ENCODE data around the gene BCAS1.

BCAS1 gene

DNA sequence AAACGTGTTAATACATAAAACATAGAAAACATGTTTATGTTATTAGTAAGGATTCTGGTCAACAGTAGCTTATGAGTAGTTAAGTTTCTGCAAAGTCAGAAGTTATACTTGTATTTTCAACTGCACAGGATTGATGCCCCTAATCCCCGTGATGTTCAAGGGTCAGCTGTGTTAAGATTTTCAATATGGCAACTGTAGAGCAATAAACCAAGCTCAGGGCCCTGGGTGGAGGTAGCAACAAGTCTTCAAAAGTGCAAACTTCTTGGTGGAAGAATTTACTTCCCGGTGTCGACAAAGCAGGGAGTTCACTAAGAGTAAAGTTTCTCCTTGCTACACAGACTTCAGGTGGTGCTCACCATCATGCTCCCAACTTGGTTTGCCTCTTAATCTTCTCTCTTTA is 4.1 kb upstream of the BCAS1 start:
- DNase-seq, result no peak

DNA sequence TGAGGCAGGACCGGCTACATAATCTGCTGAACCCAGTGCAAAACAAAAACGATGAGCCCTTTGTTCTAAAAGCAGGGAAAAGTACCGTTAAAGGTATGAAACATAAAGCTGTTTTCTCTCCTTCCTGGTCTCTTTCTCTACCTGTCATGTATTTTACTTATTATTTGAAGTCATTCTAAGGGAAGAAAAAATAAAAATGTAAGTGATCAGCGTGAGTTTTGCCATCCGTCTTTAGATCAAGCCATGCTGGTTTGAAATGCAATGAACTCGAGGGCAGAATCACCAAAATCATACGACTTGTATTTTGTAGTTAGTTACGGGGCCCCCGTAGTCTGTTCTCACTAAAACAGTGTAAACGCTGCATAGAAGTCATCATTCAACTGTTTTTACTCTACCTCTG is 2.9 kb upstream of the BCAS1 start:
- DNase-seq, result no peak

DNA sequence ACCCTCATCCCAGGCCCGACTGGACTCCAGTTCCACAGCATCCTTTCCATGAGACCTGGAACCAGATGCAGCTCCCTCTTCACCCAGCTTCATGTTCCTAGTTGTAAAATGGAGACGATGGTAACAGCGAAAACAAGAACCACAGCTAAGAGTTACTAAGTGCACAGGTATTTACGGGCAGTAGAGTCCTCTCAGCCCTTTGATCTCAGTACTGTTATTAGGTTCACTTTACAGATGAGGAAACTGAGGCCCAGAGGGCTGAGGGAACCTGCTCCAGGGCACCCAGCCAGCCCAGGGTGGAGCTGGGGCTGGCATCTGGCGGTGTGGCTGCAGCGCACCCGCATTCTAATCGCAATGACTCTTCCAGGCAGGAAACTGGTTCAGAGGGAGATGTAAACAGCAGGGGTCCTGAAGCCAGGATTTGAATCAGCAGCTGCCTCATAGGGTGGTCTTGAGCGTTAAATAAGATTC is 858 bp downstream of the BCAS1 start:
- DNase-seq, result no peak

DNA sequence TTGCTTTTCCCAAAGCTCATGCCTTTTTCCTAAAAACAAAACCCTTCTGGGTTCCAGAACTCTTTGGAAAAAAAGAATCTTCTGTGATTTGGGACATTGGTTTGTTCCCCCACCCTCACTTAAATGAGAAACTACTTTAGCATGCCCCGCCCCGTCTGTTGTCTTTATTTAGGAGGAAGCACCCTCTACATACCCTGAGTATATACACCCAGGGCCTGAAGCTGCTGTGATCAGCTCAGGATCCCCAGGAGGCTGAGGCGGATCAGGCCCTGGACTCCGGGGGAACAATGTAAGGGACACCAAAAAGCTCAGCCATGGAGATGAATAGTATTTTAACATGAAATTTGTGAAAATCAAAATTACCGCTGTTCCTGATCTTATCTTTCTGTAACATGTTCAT is 1.4 kb downstream of the BCAS1 start:
- DNase-seq, result no peak

DNA sequence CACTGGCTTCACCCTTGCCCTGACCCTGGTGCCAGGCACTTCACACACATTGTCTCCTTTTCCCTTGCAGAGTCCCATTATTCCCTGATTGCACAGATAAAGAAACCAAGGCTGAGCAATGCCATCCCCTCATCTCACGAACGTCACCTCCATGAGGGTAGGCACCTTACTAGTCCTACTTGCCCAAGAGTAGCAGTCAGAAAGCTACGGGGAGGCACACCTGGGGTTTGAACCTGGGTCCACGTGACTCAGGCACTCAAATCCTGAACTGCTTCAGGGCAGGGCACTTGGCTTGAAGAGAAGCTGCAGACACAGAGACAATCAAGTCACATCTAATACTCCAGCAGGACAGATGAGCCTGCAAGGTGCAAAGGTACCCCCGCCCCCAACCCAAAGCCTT is 1.9 kb downstream of the BCAS1 start:
- no peak for DNase-seq

DNA sequence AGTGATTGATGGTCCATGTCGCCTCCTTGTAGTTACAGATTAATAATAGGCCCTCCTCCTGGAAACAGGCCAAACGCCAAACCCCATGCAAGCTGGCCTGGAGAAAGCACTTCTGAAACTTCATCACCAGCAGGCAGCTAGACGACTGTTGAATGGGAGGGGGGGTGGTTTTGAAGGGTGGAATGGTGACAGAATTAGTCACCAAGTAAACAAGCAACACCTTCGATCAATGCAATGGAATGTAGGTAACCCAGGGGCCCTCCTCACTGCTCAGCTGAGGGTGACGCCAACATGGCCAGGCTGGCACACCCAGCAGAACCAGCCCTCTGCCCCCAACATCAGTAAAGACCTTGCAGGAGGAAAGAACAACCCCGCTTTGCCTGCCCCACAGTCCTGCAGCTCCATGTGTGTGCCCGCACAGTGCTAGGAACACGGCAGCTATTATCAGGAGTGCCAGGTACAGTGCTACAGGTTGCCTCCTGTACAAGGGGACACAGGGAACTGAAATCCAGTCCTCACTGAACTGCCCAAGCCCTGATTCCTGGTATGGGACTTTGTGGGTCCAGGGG is 2.7 kb downstream of the BCAS1 start:
- DNase-seq, result no peak

DNA sequence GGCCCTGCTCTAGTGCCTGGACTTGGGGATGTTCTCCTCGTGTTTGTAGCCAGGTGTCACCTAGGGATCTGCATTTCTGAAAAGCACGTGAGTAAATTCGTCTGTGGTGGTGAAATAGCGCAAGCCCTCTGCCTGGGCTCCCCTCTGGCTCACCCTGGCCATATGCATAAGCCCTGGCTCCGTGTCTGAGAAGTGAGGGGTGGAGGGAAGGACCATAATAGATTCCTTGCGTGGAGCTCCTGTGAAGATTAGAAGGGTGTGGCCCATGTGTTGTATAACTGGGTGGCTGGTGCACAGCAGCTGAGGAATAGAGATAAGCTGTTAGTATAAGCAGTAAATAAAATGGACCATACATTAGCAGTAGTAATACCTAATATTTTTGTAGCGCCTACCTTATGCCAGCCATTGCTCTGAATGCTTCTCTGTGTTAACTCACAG is 4.8 kb downstream of the BCAS1 start:
- no peak for DNase-seq

DNA sequence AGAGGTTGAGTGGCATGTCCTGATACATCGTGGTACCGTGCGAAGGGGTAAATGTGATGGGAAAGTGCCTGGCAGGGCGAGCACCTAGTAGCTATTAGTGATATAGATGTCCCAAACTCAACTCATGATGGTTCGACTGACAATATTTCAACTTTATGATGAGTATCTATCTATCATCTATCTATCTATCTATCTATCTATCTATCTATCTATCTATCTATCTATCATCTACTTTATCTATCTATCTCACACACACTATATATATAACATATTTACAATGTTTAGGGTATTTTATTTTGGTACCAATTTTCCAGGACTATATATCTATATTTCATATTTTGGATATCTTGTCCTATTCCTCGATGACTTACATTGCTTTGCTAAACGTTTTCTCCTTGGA is 5.5 kb downstream of the BCAS1 start:
- DNase-seq, result no peak

DNA sequence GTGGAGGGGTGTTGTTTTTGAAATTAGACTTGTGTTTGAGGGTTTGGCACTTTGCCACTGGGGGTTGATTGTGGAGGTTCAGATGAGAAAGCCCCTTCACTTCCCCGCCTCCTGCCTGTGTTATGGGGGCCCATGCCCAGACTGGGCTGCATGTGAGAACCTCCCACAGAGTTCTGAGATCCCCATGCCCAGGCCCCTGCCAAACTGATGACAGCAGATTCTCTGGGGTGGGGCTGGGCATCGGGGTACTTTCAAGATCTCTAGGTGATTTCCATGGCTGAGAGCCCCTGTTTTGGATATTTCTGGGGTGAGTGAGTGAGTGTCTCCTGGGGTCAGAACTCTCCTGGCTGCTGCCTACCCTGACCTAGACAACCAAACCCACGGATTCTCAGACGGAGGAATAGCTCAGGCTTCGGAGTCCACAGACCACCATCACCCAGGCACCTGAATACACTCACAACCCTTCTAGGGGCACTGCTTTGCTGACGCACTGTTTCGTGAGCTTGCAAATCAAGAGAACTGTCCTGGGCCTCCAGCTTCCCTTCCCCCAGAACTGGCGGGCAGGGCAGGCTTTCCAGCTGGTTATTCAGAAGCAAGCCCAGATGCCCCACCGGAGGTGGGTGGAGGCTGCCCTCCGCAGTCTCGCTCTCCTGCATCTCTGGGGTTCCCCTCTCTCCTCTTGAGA is 6.3 kb downstream of the BCAS1 start:
- no peak for DNase-seq

DNA sequence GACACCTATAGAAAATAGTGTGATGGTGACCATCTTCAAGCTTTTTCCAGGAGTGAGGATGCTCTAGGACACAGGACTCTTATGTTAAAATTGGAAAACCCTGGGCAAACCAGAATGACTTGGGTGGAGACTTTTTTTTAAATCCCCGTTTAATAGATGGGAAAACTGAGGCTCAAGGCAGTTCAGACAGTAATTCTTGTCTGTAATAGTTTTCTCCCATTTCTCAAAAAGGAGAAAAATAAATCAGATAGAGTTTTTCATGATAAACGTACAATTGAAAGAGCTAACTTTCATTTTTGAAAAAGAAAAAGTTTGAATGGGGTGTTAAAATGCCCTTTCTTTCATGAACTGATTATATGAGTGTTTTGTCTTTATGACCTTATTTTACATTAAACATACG is 6.8 kb downstream of the BCAS1 start:
- no peak for DNase-seq

DNA sequence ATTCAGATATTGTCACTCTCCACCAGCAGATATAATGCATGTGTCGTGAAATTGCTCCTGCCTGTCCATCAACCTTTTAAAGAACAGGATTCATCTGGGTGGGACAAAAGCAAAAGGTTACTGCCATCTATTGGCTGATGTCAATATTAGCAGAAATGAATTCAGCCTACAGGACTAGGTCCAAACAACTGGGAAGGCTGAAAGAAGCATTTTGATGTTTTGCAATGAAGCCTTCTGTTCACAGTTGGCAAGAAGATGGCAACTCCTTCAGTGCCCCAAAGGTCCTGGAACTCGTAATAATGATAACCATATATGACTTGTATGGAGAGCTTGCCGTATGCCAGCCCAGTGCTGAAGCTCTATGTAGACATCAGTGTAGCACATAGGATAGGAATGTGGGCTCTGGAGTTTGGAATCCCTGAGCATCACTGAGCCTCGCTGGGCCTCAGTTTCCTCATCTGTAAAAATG is 7.5 kb downstream of the BCAS1 start:
- DNase-seq, result no peak

DNA sequence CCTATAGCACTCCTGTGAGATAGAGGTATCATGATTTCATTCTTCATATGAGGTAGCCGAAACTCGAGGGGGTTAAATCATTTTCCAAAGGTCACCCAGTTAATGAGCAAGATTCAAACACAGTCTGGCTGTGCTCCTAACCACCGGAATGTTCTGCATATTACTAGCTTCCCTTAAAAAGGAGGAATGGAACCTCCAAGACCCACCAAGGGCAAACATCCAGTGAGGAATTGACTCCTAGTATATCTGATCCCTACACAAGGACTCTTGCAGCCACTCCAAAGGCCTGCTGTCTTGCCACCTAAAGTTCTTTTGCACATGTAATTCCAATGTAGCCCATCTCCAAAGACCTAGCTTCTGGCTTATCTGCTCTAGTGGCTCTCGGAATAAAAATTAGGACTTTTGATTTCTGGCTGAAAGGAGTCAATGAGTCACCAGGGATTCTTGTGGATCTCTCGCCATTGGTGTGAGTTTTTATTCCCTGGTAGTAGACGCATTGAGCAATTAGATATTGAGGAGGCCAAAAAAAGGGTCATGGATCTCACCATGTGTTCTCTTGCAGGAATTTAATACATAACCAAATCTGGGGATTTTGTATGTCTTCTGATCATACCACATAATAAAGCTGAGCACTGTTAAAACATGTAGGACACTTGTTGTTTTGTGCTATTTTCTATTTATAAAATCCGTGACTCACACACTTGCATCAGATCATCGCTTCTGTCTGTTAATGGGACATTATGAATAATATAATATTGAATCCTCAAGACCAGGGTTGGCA is 9.1 kb downstream of the BCAS1 start:
- no peak for DNase-seq

DNA sequence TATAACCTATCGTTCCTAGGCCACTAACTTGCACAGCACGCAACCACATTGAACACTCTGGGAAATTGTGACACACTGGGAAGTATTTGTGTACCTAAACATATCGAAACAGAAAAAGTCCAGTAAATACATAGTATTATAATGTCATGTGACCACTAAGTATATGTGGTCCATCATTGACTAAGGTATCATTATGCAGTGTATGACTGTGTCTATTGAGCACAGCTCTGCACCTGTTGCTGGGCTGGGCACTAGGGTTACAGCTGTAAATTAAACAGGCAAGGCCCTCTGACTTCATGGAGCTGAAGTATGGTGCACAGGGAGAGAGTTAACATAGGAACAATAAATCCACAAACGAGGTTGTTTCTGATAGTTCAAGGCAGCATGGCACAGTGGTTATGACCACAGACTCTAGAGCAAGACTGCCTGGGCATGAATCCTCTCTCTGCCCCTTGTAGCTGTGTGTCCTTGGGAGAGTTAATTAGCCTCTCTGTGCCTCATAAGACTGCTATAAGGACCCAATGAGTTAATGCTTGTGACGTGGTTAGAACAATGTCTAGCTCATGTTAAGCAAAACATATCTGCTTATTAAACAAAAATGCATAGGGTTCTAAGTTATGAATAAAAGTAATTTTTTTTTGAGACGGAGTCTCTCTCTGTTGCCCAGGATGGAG is 10.6 kb downstream of the BCAS1 start:
- no peak for DNase-seq

DNA sequence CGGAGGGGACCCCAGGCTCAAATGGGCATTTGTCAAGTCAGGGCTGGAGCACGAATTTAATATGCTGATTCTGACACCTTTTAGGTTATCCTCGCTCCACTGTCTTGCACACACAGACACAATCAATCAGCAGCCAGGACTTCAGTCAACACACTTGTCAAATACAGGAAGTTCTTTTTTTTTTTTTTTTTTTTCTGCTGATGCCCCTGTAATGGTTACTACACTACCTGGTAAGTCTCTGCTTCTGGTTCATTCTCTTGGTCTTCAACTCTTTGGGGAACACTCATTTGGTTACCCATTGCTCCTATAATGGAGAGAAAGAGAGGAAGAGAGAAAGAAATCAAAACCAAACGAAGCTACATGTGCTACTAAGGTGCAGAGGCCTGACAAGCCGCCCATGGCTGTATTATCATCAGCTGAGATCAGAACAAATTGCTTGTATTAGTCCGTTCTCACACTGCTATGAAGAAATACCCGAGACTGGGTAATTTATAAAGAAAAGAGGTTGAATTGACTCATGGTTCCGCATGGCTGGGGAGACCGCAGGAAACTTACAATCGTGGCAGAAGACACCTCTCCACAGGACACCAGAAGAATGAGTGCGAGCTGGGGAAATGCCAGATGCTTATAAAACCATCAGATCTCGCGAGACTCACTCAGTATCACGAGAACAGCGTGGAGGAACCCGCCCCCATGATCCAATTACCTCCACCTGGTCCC is 11.8 kb downstream of the BCAS1 start:
- DNase-seq, result no peak

DNA sequence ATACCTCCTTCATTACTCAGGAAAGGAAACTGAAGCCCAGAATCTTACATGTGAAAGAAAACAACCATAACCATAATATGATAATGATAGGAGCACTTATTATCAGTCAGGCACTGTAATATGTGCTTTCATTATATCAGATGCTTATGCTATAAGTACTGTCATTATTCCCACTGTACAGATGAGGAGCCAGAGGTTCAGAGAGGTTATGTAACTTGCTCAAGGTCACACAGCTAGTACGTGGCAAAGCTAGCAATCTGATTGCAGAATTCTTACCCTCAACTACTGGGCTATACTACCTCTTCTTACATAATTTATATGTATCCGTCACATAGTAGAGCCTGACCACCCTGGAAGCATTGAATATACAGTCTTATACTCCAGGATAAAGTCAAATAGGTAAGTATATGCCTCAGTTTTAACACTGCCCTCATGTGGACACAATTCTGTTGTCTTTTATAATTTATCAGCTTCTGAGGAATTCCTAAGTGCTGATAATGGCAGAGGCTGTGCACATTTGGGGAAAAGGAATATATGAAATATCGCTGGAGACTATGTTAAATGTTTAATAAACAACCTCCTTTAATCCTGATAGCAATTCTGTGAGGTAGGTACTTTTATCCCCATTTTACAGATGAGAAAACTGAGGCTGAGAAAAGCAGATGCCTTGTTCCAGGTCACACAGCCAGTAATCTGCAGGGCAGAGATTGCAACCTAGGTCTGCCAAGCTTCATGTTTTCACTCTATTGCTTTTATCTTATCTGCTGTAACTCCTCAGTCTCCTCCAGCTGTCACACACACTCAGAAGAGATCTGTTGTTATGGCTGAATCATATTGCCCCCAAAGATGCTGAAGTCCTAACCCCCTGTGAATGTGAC is 13.4 kb downstream of the BCAS1 start:
- DNase-seq, result no peak

DNA sequence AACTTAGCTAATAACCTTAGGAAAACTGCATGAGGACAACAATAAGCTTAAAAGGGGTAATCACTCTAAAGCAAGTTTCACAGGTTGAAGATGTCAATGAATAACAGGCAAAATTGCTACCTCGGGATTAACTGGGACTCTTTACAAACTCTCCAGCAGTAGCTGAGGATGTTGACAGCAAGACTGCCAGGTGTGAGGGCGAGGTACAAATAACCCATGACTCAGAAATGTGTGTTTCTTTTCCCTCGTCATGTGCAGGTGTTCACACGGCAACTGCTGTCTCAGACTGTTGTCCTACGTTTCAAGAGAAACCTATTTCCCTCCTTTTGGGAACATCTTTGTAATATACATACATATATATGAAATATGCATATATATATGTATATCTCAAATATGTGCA is 15.9 kb downstream of the BCAS1 start:
- no peak for DNase-seq

DNA sequence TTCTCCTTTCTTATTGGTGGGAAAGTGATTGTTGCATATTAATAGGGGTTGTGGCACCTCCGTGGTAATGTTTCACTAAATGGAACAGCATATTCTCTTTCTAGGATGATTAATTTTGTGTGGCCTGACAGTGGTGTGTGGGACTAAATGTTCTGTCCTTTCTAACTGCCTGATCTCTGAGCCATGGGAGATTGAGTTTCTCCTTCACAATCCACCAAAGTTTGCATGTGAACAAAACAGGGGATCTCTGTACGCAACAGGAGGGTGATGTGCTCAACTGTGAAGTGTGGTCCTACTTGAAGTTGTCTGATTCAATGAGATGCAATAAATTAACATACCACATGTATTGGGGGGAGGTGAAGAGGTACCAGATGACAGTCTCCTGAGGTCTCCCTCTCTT is 19.3 kb downstream of the BCAS1 start:
- DNase-seq, result no peak

DNA sequence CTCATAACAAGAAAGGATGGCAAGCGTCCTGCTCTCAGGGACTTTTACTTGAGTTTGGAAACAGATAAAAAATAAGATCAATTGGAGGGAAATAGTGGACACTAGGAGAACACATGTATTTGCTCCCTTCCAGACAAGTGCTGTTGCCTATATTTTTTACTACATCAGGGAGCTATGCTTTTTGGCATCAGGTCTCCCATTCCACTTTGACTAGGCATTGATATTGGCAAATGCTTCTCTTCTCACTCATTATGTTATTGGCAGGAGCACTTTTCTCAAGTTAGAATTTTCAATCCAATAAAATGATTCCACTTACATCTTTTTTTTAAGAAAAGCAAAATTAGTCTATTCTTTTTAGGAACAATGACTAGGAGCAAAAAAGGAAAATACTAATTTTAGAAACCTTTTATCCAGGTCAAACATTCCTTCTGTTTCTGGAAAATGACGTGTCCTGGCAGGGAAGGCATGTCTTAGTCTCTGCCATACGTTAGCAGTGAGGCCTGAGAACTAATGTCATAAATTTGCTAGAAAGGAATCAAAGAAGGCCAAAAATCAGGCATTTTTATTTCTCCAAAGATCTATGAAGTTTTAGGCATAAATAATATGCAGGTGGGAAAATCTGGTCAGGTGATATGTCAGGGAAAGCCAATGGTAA is 21.4 kb downstream of the BCAS1 start:
- DNase-seq, result no peak

DNA sequence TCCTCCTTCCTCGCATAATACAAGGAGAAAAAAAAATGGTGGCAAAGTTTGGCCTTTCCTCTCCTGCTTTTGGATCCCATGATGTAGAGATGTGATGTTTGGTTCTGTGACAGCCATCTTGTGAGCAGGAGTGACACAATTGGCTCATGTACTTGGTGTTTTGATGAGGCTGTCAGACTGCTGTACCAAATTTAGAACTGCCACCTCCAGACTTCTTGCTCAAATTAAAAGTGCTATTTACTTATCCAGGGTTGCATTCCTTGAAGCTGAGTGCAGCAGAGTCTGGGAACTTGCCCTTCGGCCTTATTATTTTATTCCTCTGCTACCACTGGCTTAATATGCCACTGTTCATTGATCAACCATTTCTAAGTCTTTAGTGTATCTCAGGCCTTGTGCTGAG is 21.9 kb downstream of the BCAS1 start:
- no peak for DNase-seq

DNA sequence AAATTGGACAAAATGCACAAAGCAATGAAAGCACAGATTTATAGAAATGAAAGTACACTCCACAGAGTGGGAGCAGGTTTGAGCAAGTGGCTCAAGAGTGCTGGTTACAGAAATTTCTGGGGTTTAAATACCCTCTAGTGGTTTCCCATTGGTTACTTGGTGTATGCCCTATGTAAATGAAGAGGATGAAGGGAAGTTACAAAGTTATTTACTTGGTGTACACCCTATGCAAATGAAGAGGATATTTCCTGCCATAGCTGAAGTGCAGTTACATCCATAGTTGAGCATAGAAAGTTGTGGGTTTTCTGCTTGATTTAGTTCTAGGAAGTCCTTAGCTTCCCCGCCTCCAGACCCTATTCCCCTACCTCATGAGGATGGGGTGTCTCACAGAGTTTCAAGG is 22.7 kb downstream of the BCAS1 start:
- DNase-seq, result no peak

DNA sequence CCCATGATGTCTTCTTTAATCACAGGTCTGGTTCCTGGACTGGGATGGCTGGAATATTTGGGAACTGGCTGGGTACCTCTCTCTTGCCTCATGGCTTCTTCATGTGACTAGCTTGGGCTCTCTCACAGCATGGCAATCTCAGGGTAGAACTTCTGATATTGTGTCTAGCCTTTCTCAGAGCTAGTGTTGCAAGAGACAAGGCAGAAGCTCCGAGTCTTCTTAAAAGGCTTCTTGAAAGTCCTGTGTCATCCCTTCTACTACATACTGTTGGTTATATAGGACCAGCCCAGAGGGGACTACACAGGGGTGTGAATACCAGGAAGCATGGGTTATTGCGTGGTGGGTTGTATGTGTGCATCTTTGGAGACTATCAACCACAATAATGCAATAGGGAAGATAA is 23.3 kb downstream of the BCAS1 start:
- no peak for DNase-seq
